GM06990 (cell line): ENCODE results near the gene RECK.
"Not testable (repeated sequence)": the region's sequence is repeated elsewhere in the genome, so short reads cannot be mapped to it uniquely, and the experiment has no call there.

ENCODE experiments used
- DNase-seq: peaks from one replicate; pipeline ENCODE4 v3.0.0-alpha.2; 2011; ENCODE audit not compliant: insufficient read length; ENCODE audit errors: extremely low read depth
- H3K27me3 ChIP-seq: replicated peaks from 2 replicates; pipeline ENCODE4 v1.6.0; 2011; ENCODE audit warnings: low read length; ENCODE audit not compliant: control insufficient read depth, insufficient read depth
- H3K36me3 ChIP-seq: 2 replicates; pipeline ENCODE4 v1.5.1; 2011; ENCODE audit warnings: low read length; ENCODE audit not compliant: control insufficient read depth, insufficient read depth
- H3K4me3 ChIP-seq: replicated peaks from 2 replicates; pipeline ENCODE4 v1.5.1; 2011; ENCODE audit warnings: low read depth, mild to moderate bottlenecking, control low read depth, low read length
- TF ChIP-seq, protein P1 (sequence below): IDR thresholded peaks from 2 replicates; pipeline ENCODE4 v1.5.1; 2011; ENCODE audit warnings: low read length, control low read depth, mild to moderate bottlenecking, inconsistent platforms; ENCODE audit not compliant: insufficient read depth, poor library complexity, severe bottlenecking

RECK gene

DNA sequence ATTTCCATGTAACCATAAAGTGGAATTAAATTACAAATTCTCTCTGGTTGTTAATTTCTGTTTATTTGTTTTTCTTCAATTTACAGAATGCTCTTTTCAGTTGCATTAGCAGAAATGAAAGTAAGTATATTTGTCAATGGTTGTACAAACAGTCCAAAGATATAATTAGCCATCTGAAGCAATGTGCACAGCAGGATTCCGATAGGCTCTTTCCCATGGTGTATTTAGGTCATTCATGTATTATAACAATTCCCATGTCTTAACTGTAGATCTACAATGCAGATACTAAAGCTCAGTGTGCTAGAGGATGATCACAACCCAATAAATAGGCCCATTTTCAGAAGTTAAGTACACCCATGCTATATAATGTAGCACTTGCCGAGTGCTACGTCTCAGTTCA, 43.8 kb downstream of the RECK start:
- no peak overlapping the region for H3K4me3 ChIP-seq
- no peak for DNase-seq
- no peaks in the 10 kb centered on the region for H3K36me3 ChIP-seq
- H3K27me3 ChIP-seq: no peaks in the 10 kb centered on the region
- TF ChIP-seq, protein P1, sequence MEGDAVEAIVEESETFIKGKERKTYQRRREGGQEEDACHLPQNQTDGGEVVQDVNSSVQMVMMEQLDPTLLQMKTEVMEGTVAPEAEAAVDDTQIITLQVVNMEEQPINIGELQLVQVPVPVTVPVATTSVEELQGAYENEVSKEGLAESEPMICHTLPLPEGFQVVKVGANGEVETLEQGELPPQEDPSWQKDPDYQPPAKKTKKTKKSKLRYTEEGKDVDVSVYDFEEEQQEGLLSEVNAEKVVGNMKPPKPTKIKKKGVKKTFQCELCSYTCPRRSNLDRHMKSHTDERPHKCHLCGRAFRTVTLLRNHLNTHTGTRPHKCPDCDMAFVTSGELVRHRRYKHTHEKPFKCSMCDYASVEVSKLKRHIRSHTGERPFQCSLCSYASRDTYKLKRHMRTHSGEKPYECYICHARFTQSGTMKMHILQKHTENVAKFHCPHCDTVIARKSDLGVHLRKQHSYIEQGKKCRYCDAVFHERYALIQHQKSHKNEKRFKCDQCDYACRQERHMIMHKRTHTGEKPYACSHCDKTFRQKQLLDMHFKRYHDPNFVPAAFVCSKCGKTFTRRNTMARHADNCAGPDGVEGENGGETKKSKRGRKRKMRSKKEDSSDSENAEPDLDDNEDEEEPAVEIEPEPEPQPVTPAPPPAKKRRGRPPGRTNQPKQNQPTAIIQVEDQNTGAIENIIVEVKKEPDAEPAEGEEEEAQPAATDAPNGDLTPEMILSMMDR: no peak

DNA sequence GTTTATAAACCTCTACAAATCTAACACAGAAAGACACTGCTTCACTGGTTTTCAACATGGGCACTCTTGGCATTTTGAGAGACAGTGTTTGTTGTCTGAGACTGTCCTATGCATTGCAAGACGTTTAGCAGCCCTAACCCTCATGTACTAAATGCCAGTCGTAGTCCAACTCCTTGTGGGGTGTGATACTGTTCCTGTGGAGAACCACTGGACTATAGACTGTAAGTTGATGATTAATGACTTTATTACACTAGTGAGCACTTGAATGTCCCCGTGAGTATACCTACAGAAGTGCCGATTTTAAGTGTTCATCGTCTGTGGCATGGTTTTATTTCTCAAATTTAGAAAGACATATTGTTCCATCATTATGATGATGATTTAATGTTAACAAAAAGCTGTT, 46.2 kb downstream of the RECK start:
- TF ChIP-seq, protein P1: no peak
- no peak overlapping the region for H3K4me3 ChIP-seq
- H3K27me3 ChIP-seq: no peaks in the 10 kb centered on the region
- H3K36me3 ChIP-seq: no peaks in the 10 kb centered on the region
- no peak for DNase-seq

- Histone ChIP-seq H3K27me3 (no peaks in the 10 kb centered on the region), H3K4me3 (no peak overlapping the region), H3K36me3 (no peaks in the 10 kb centered on the region)
- no peak for DNase-seq
- TF ChIP-seq, protein P1: no peak
These were observed 49.7 kb downstream of the RECK start for GRCh38 chr9:36086442-36086841.

GRCh38 chr9:36087054-36087453, 50.3 kb downstream of the RECK start:
- DNase-seq, H3K4me3 ChIP-seq, H3K27me3 ChIP-seq, H3K36me3 ChIP-seq: not testable (repeated sequence)

DNA sequence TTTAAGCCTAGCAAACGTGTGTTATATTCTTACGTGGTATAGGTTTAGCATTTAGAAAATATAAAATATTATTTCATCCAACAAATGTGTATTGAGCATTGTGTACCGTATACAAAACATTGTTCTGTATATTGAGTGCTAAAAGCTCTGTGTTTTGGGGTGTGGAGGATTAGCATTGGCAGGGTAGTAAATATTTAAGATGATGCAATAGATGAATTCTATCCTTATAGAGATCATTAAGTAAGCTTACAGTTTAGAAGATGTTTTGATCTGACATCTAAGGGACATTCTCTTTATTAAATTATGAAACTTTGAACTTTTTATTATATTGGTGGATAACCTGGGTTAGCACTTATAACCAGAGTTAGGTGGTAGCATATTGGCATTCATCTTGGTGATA, 51.3 kb downstream of the RECK start:
- Histone ChIP-seq H3K4me3 (no peak overlapping the region), H3K36me3 (no peaks in the 10 kb centered on the region), H3K27me3 (no peaks in the 10 kb centered on the region)
- TF ChIP-seq, protein P1: no peak
- no peak for DNase-seq

- no peaks in the 10 kb centered on the region for H3K27me3 ChIP-seq
- no peaks in the 10 kb centered on the region for H3K36me3 ChIP-seq
- no peak for DNase-seq
- TF ChIP-seq, protein P1: no peak
- H3K4me3 ChIP-seq: no peak overlapping the region
These were observed 54.6 kb downstream of the RECK start for GRCh38 chr9:36091026-36091953.
